ENCODE measurements around the gene NF1.

NF1 gene

DNA sequence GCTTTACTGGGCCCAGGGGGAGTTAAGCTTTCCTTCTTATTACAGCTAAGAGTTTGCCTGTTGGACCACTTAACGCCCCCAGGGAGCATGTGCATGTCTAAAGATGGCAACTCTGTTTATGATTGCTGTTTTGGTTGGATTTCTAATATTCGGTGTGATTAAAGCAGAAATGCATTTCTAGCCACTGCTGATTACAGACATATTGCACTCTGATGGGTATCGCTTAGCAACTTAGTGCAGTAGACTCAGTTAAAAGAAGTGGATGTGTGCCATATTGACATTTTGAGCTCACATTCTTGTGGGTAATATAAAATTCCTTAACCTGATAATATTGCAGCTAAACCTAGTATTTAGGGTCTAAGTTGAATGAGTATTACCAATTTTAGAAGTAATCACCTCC, 4.2 kb downstream of the NF1 start:
- POLR2A ChIA-PET = interaction anchor here (0.6 to 0.7 kb wide), 5 partner anchors 9 to 1425 kb away, joined by 3 to 8 read pairs (median 5); no protein-coding TSS in a partner anchor

DNA sequence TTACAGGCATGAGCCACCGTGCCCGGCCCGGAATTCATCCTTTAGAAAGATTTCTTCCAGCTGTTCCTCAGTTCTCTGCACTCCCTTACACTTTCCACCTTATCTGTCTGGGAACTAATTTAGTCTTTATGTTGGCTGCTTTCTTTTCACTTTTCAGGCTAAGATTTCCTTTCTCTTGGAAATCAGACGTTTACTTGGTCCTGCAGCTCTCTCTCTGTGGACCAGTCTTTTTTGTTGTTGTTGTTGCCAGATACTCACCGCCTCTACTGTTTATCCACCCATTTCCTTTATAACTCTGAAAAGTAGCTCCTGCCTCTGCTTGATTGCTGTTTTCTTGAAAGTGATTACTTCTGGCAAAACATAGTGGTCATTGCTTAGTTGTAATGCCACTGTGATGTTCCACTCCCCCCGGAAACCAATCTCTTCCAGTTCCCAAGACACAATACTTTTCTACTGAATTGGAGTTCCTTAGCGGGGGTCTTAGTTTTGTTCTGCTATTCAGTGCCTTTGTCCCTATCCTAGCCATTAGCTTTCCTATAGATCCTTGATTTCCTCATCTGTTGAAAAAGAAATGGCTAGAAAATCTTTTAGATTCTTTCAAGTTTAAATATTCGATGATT, 6.2 kb downstream of the NF1 start:
- H3K9me3 ChIP-seq (ENCODE audit: control insufficient read depth, insufficient read depth, low read depth, low read length) = no peaks in the 10 kb centered on the region
- H3K27ac ChIP-seq (ENCODE audit: extremely low read depth, low read depth, low read length) = no peak overlapping the region; the same call in 1 of the 2 replicates
- no peak overlapping the region for H3K4me3 ChIP-seq (ENCODE audit: low read depth, low read length)
- CTCF ChIA-PET = interaction anchor here (0.9 kb wide), 1 partner anchor 8 kb away, joined by 3 read pairs; no protein-coding TSS in a partner anchor
- TF ChIP-seq PRDM1 (tag by site-specific recombination; IDR thresholded peaks at IDR 0.05) (peak; percentile 72), ZFP69B (tag by site-specific recombination; IDR thresholded peaks at IDR 0.05) (no peak)
- H3K36me3 ChIP-seq (ENCODE audit: control insufficient read depth in 2 of 2, insufficient read depth in 1 of 2, low read length in 2 of 2) = peaks cover 0 to 4% of the 10 kb centered on the region in 2 experiments; a peak in 1 of 3 replicates
- peaks cover 15% of the 10 kb centered on the region for H3K4me1 ChIP-seq (ENCODE audit: control insufficient read depth, insufficient read depth, low read length)
- POLR2A ChIA-PET = interaction anchor here (0.6 to 1.1 kb wide), 2 partner anchors 92 to 169 kb away, joined by 3 read pairs; no protein-coding TSS in a partner anchor

More for the DNA sequence above, 4.2 kb downstream of the NF1 start:
- CTCF ChIA-PET = interaction anchor here (0.6 to 0.7 kb wide), 3 partner anchors 19 to 116 kb away, joined by 3 to 6 read pairs (median 4); no protein-coding TSS in a partner anchor
- Histone ChIP-seq H3K4me1 (ENCODE audit: control insufficient read depth, insufficient read depth, low read length) (peaks cover 9% of the 10 kb centered on the region), H3K4me3 (ENCODE audit: low read depth, low read length) (no peak overlapping the region), H3K36me3 (ENCODE audit: control insufficient read depth in 2 of 2, insufficient read depth in 1 of 2, low read length in 2 of 2) (peaks cover 0 to 4% of the 10 kb centered on the region in 2 experiments; a peak in 1 of 3 replicates), H3K27ac (ENCODE audit: extremely low read depth, low read depth, low read length) (no peak overlapping the region), H3K9me3 (ENCODE audit: control insufficient read depth, insufficient read depth, low read depth, low read length) (no peaks in the 10 kb centered on the region)
- TF ChIP-seq, protein P1, sequence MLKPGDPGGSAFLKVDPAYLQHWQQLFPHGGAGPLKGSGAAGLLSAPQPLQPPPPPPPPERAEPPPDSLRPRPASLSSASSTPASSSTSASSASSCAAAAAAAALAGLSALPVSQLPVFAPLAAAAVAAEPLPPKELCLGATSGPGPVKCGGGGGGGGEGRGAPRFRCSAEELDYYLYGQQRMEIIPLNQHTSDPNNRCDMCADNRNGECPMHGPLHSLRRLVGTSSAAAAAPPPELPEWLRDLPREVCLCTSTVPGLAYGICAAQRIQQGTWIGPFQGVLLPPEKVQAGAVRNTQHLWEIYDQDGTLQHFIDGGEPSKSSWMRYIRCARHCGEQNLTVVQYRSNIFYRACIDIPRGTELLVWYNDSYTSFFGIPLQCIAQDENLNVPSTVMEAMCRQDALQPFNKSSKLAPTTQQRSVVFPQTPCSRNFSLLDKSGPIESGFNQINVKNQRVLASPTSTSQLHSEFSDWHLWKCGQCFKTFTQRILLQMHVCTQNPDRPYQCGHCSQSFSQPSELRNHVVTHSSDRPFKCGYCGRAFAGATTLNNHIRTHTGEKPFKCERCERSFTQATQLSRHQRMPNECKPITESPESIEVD (tag by site-specific recombination; IDR thresholded peaks at IDR 0.05) = 0 out of 2 replicates have a peak, but pooled peaks have one; percentile 20
- no peak for TF ChIP-seq ZNF830 (tag by site-specific recombination; IDR thresholded peaks at IDR 0.05; ENCODE audit: low read depth)

DNA sequence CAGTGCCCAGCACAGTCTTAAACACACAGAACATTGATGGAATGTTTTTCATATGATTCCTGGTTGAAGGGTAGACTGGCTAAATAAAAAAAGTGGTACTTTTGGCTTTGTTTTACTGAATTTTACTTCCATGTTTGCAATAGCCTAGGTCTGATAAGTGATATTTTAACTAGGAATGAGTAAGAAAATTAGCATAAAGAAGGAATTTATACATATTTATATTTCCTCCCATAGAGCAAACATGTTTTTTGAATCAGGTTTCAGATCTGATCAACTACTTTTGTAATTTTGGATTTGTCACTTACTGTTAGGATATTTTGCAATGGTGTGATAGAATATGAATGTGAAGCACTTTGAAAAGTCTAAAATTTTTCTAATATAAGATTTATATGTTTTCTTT, 7.2 kb downstream of the NF1 start:
- no peak overlapping the region for H3K4me3 ChIP-seq (ENCODE audit: low read depth, low read length)
- no peaks in the 10 kb centered on the region for H3K9me3 ChIP-seq (ENCODE audit: control insufficient read depth, insufficient read depth, low read depth, low read length)
- TF ChIP-seq TCF7L2 (IDR thresholded peaks at IDR 0.05; ENCODE audit: borderline replicate concordance, low read depth, low read length) (no peak), ZFP3 (tag by site-specific recombination; IDR thresholded peaks at IDR 0.05; ENCODE audit: low read depth) (no peak), HOXA7 (CRISPR knock-in tag; IDR thresholded peaks at IDR 0.05; ENCODE audit: borderline replicate concordance) (no peak), FEZF1 (tag by site-specific recombination; IDR thresholded peaks at IDR 0.05) (no peak), OSR2 (tag by site-specific recombination; IDR thresholded peaks at IDR 0.05) (no peak)
- TF ChIP-seq, protein P2, sequence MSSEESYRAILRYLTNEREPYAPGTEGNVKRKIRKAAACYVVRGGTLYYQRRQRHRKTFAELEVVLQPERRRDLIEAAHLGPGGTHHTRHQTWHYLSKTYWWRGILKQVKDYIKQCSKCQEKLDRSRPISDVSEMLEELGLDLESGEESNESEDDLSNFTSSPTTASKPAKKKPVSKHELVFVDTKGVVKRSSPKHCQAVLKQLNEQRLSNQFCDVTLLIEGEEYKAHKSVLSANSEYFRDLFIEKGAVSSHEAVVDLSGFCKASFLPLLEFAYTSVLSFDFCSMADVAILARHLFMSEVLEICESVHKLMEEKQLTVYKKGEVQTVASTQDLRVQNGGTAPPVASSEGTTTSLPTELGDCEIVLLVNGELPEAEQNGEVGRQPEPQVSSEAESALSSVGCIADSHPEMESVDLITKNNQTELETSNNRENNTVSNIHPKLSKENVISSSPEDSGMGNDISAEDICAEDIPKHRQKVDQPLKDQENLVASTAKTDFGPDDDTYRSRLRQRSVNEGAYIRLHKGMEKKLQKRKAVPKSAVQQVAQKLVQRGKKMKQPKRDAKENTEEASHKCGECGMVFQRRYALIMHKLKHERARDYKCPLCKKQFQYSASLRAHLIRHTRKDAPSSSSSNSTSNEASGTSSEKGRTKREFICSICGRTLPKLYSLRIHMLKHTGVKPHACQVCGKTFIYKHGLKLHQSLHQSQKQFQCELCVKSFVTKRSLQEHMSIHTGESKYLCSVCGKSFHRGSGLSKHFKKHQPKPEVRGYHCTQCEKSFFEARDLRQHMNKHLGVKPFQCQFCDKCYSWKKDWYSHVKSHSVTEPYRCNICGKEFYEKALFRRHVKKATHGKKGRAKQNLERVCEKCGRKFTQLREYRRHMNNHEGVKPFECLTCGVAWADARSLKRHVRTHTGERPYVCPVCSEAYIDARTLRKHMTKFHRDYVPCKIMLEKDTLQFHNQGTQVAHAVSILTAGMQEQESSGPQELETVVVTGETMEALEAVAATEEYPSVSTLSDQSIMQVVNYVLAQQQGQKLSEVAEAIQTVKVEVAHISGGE (tag by site-specific recombination; conservative IDR thresholded peaks at IDR 0.05; ENCODE audit: low read depth) = no peak
- POLR2A ChIA-PET = interaction anchor here (1.1 kb wide), 1 partner anchor 93 kb away, joined by 3 read pairs; no protein-coding TSS in a partner anchor
- H3K4me1 ChIP-seq (ENCODE audit: control insufficient read depth, insufficient read depth, low read length) = peaks cover 11% of the 10 kb centered on the region
- peaks cover 0 to 4% of the 10 kb centered on the region in 2 experiments; a peak in 1 of 3 replicates for H3K36me3 ChIP-seq (ENCODE audit: control insufficient read depth in 2 of 2, insufficient read depth in 1 of 2, low read length in 2 of 2)
- no peak overlapping the region for H3K27ac ChIP-seq (ENCODE audit: extremely low read depth, low read depth, low read length)
- CTCF ChIA-PET = interaction anchor here (0.7 kb wide), 1 partner anchor 22 kb away, joined by 3 read pairs; no protein-coding TSS in a partner anchor

DNA sequence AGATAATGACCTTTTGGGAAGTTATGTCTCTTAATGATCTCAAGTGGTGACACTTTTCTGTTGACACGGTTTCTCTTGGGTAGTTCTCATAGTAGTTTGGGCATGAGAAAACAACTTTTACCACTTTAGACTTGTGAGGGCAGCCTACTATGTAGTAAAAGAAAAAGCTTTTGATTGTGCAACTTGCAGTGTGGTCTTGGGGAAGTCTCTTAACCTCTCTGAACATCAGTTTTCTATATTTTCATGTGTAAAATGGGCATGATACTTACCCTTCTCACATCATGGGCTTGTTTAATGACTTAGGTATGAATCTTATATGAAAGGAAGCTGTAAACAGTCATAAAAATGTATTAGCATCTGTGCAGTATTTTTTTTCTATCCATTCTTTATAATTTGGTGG, 11.2 kb downstream of the NF1 start:
- no peaks in the 10 kb centered on the region for H3K9me3 ChIP-seq (ENCODE audit: control insufficient read depth, insufficient read depth, low read depth, low read length)
- H3K27ac ChIP-seq (ENCODE audit: extremely low read depth, low read depth, low read length) = no peak overlapping the region
- POLR2A ChIA-PET = interaction anchor here (0.7 to 1.4 kb wide), 2 partner anchors 10 to 11 kb away, joined by 3 read pairs; partner anchors contain the start of gene NF1
- peaks cover 31% of the 10 kb centered on the region for H3K4me1 ChIP-seq (ENCODE audit: control insufficient read depth, insufficient read depth, low read length)
- H3K36me3 ChIP-seq (ENCODE audit: control insufficient read depth in 2 of 2, insufficient read depth in 1 of 2, low read length in 2 of 2) = no peaks in the 10 kb centered on the region; a peak in 1 of 3 replicates
- H3K4me3 ChIP-seq (ENCODE audit: low read depth, low read length) = no peak overlapping the region
- CTCF ChIA-PET = interaction anchor here (0.6 kb wide), 1 partner anchor 33 kb away, joined by 3 read pairs; no protein-coding TSS in a partner anchor
- TF ChIP-seq ZBTB1 (tag by site-specific recombination; IDR thresholded peaks at IDR 0.05) (no peak), ZNF768 (tag by site-specific recombination; IDR thresholded peaks at IDR 0.05) (peak; percentile 54; the same call in 1 of the 2 replicates)

All from HEK293 (cell line).